Caco-2 (cell line): ENCODE measurements around the gene EPB41L4A. TPM values are rescaled to one million over a fixed set of nuclear protein-coding genes. Genes with fewer than 3 reads are reported as not detected.

Experiments
- BruUV-seq: library from RNA; stranded (reverse); fragments of 400-500 nt; replicated peaks from 2 replicates; lab custom pipeline; 2021; lab: Mats Ljungman, UMichigan
- CTCF ChIA-PET: fragments of 300-600 bp; sonication (Branson Sonifier 250); formaldehyde crosslinking; loops from one replicate; lab custom pipeline; 2022; ENCODE audit warnings: antibody characterized with exemption; lab: Charles Lee
- POLR2A ChIA-PET: fragments of 300-600 bp; sonication (Branson Sonifier 250); formaldehyde crosslinking; loops from one replicate; lab custom pipeline; 2022; ENCODE audit warnings: antibody characterized with exemption; lab: Charles Lee
- DNase-seq, 2 experiments: peaks; one replicate each; pipeline versions ENCODE4 v3.0.0 to v3.0.0-alpha.2; 2020 to 2022
- H3K27me3 ChIP-seq: replicated peaks from 2 replicates; pipeline ENCODE4 v1.6.0; 2011; ENCODE audit warnings: low read length; ENCODE audit not compliant: control insufficient read depth, insufficient read depth
- H3K36me3 ChIP-seq: 2 replicates; pipeline ENCODE4 v1.5.1; 2011; ENCODE audit warnings: low read length; ENCODE audit not compliant: control insufficient read depth, insufficient read depth
- H3K4me1 ChIP-seq: fragments of 250-450 bp; sonication (Bioruptor Pico); 2 replicates; pipeline ENCODE4 v1.5.1; 2020; ENCODE audit warnings: mild to moderate bottlenecking
- H3K4me3 ChIP-seq: 2 replicates; pipeline ENCODE4 v1.5.1; 2011; ENCODE audit warnings: low read depth, mild to moderate bottlenecking, control low read depth, low read length
- H3K9me3 ChIP-seq: fragments of 250-450 bp; sonication (Bioruptor Pico); 2 replicates; pipeline ENCODE4 v1.5.1; 2020; ENCODE audit warnings: mild to moderate bottlenecking, moderate library complexity
- H3K27ac Mint-ChIP-seq: one replicate; pipeline ENCODE4 v1.8.0; 2022; ENCODE audit warnings: mixed read lengths; ENCODE audit not compliant: unreplicated experiment
- H3K27me3 Mint-ChIP-seq: one replicate; pipeline ENCODE4 v1.8.0; 2022; ENCODE audit warnings: mixed read lengths; ENCODE audit not compliant: insufficient read depth, unreplicated experiment
- H3K36me3 Mint-ChIP-seq: one replicate; pipeline ENCODE4 v1.8.0; 2022; ENCODE audit warnings: mild to moderate bottlenecking, mixed read lengths; ENCODE audit not compliant: insufficient read depth, unreplicated experiment
- H3K4me1 Mint-ChIP-seq: one replicate; pipeline ENCODE4 v1.8.0; 2022; ENCODE audit warnings: low read depth, mixed read lengths; ENCODE audit not compliant: unreplicated experiment
- H3K4me3 Mint-ChIP-seq: one replicate; pipeline ENCODE4 v1.8.0; 2022; ENCODE audit warnings: mild to moderate bottlenecking, moderate library complexity, mixed read lengths; ENCODE audit not compliant: unreplicated experiment
- H3K9me3 Mint-ChIP-seq: one replicate; pipeline ENCODE4 v1.8.0; 2022; ENCODE audit warnings: mixed read lengths; ENCODE audit not compliant: unreplicated experiment
- CTCF ChIP-seq, 2 experiments: fragments of 200-600 bp in 1 of 2; IDR thresholded peaks; 1 replicate in 1 of 2; 2 replicates in 1 of 2; pipeline versions ENCODE4 v1.5.1 to v1.8.0; 2011 to 2022; ENCODE audit warnings: antibody characterized with exemption in 1 of 2, control low read depth in 1 of 2, inconsistent platforms in 1 of 2, low read depth in 1 of 2, low read length in 1 of 2, mild to moderate bottlenecking in 1 of 2, moderate library complexity in 1 of 2; ENCODE audit not compliant: insufficient read depth in 1 of 2, severe bottlenecking in 1 of 2, unreplicated experiment in 1 of 2
- intact Hi-C: fragments of 100-400 bp; cut with micrococcal nuclease; formaldehyde crosslinking; loops from one replicate; pipeline ENCODE4 v1.10.0; 2022; ENCODE audit not compliant: unreplicated experiment
- total RNA-seq: library from RNA; stranded (reverse); gene quantifications from 2 replicates; pipeline ENCODE4 v1.2.3, GENCODE V29; 2022

EPB41L4A gene
- total RNA-seq, 1 experiment from 2014 or later, result 1.4 TPM

- POLR2A ChIA-PET, result no interaction called here
These were observed 213.2 kb downstream of the EPB41L4A start for GRCh38 chr5:112205846-112206245.

GRCh38 chr5:112203229-112203628, 215.8 kb downstream of the EPB41L4A start:
- Histone ChIP-seq H3K4me1 (no peaks in the 10 kb centered on the region), H3K27me3 (no peaks in the 10 kb centered on the region), H3K9me3 (no peaks in the 10 kb centered on the region), H3K4me3 (no peak overlapping the region), H3K36me3 (no peaks in the 10 kb centered on the region)
- BruUV-seq, result no TSS peak
- Mint-ChIP-seq H3K9me3 (no peaks in the 10 kb centered on the region), H3K4me1 (no peaks in the 10 kb centered on the region), H3K36me3 (no peaks in the 10 kb centered on the region), H3K4me3 (no peak overlapping the region), H3K27me3 (peaks cover 5% of the 10 kb centered on the region), H3K27ac (no peak overlapping the region)
- ChIA-PET CTCF (no interaction called here), POLR2A (no interaction called here)
- intact Hi-C loops, result no loop called here
- no peak for TF ChIP-seq CTCF (IDR thresholded peaks at IDR 0.05; ENCODE audit: insufficient read depth in 1 of 2, low read depth in 1 of 2, low read length in 1 of 2, severe bottlenecking in 1 of 2, unreplicated experiment in 1 of 2)
- DNase-seq, result no peak

More at GRCh38 chr5:112205846-112206245, 213.2 kb downstream of the EPB41L4A start:
- BruUV-seq, result no TSS peak
- H3K4me1 Mint-ChIP-seq, result no peaks in the 10 kb centered on the region
- CTCF ChIA-PET, result no interaction called here
- H3K27ac Mint-ChIP-seq, result no peak overlapping the region
- no peaks in the 10 kb centered on the region for H3K9me3 Mint-ChIP-seq
- peaks cover 3% of the 10 kb centered on the region for H3K27me3 Mint-ChIP-seq
- Histone ChIP-seq H3K4me1 (no peaks in the 10 kb centered on the region), H3K9me3 (no peaks in the 10 kb centered on the region), H3K27me3 (no peaks in the 10 kb centered on the region), H3K4me3 (no peak overlapping the region), H3K36me3 (no peaks in the 10 kb centered on the region)
- H3K36me3 Mint-ChIP-seq, result no peaks in the 10 kb centered on the region
- no peak overlapping the region for H3K4me3 Mint-ChIP-seq
- TF ChIP-seq CTCF (IDR thresholded peaks at IDR 0.05; ENCODE audit: insufficient read depth in 1 of 2, low read depth in 1 of 2, low read length in 1 of 2, severe bottlenecking in 1 of 2, unreplicated experiment in 1 of 2), result no peak
- intact Hi-C loops, result no loop called here
- no peak for DNase-seq

DNA sequence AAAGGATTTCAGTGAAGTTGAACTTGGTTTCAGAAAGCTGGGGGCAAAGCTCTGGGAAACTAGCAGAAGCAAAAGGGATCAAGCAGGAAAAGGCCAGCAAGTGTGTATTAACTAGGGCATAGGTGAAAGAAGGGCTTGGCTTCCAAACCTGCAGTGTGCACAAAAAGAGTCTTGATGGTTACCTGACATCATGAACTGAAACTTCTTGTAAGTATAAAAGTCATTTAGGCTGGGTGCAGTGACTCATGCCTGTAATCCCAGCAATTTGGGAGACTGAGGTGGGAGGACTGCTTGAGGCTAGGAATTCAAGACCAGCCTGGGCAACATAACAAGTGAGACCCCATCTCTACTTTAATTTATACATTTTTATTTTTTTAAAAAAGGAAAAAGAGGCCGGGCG, 216.4 kb downstream of the EPB41L4A start:
- Histone ChIP-seq H3K4me3 (no peak overlapping the region), H3K36me3 (no peaks in the 10 kb centered on the region), H3K4me1 (no peaks in the 10 kb centered on the region), H3K27me3 (no peaks in the 10 kb centered on the region), H3K9me3 (no peaks in the 10 kb centered on the region)
- DNase-seq, result no peak
- POLR2A ChIA-PET, result no interaction called here
- intact Hi-C loops, result no loop called here
- TF ChIP-seq CTCF (IDR thresholded peaks at IDR 0.05; ENCODE audit: insufficient read depth in 1 of 2, low read depth in 1 of 2, low read length in 1 of 2, severe bottlenecking in 1 of 2, unreplicated experiment in 1 of 2), result no peak
- BruUV-seq, result no TSS peak
- H3K36me3 Mint-ChIP-seq, result no peaks in the 10 kb centered on the region
- peaks cover 5% of the 10 kb centered on the region for H3K27me3 Mint-ChIP-seq
- no peaks in the 10 kb centered on the region for H3K9me3 Mint-ChIP-seq
- CTCF ChIA-PET, result no interaction called here
- H3K27ac Mint-ChIP-seq, result no peak overlapping the region
- H3K4me3 Mint-ChIP-seq, result no peak overlapping the region
- no peaks in the 10 kb centered on the region for H3K4me1 Mint-ChIP-seq
